GM12878 (cell line): ENCODE data around the gene PPIF. TPM values are rescaled to one million over a fixed set of nuclear protein-coding genes. Genes with fewer than 3 reads are reported as not detected.

ENCODE experiments used
- BMI1 ChIP-seq: fragments of 450-650 bp; IDR thresholded peaks from 2 replicates; pipeline ENCODE4 v1.6.1; 2016; ENCODE audit warnings: mild to moderate bottlenecking, moderate library complexity, borderline replicate concordance
- CBFB ChIP-seq: IDR thresholded peaks from 2 replicates; pipeline ENCODE4 v1.6.1; 2016; ENCODE audit warnings: antibody characterized with exemption, low read depth
- IKZF2 ChIP-seq, 2 experiments: fragments of 450-650 bp; IDR thresholded peaks; 2 replicates each; pipeline ENCODE4 v1.6.1; 2017; ENCODE audit warnings: mild to moderate bottlenecking in 2 of 2, moderate library complexity in 2 of 2
- TBL1XR1 ChIP-seq: IDR thresholded peaks from 2 replicates; pipeline ENCODE4 v1.6.1; 2012; ENCODE audit warnings: low read depth, low read length, improper control_type of control experiment
- ZNF24 ChIP-seq: fragments of 450-650 bp; IDR thresholded peaks from 2 replicates; pipeline ENCODE4 v1.6.1; 2017; ENCODE audit warnings: antibody characterized with exemption, mild to moderate bottlenecking
- ZNF384 ChIP-seq: IDR thresholded peaks from 2 replicates; pipeline ENCODE4 v1.6.1; 2012; ENCODE audit warnings: low read depth, mild to moderate bottlenecking, low read length, improper control_type of control experiment, borderline replicate concordance
- polyA plus RNA-seq, 11 experiments: library from polyadenylated mRNA; depleted of rRNA in 4 of 11; unstranded in 6 of 11; stranded (reverse) in 5 of 11; fragments of >200 nt; fragmentation: Nextera tagmentation in 4 of 11; fragmentation: Illumina TruSeq in 1 of 11; extraction: Ambion mirVana in 4 of 11; extraction: Trizol in 1 of 11; gene quantifications; 1 replicate in 1 of 11; 2 replicates in 10 of 11; pipeline versions ENCODE4 v1.2.1 to v1.2.3, GENCODE V29; 2011 to 2016; ENCODE audit warnings: inconsistent platforms in 2 of 11, missing spikeins in 2 of 11, low read depth in 1 of 11
- total RNA-seq, 4 experiments: library from RNA; depleted of rRNA in 3 of 4; stranded (reverse); fragments of >200 nt in 3 of 4; fragmentation: Illumina TruSeq in 1 of 4; extraction: Trizol in 1 of 4; gene quantifications; 2 replicates each; pipeline versions ENCODE4 v1.2.1 to v1.2.3, GENCODE V29; 2013 to 2021
- TF ChIP-seq, protein P1 (sequence below): fragments of 450-650 bp; IDR thresholded peaks from 2 replicates; pipeline ENCODE4 v1.6.1; 2018; ENCODE audit warnings: borderline replicate concordance, mild to moderate bottlenecking; ENCODE audit not compliant: partially characterized antibody
- TF ChIP-seq, protein P2 (sequence below): IDR thresholded peaks from 2 replicates; pipeline ENCODE4 v1.6.1; 2012; ENCODE audit warnings: low read depth, low read length, improper control_type of control experiment
- TF ChIP-seq, protein P3 (sequence below): fragments of 450-650 bp; IDR thresholded peaks from 2 replicates; pipeline ENCODE4 v1.6.1; 2016; ENCODE audit warnings: mild to moderate bottlenecking
- TF ChIP-seq, protein P4 (sequence below): IDR thresholded peaks from 2 replicates; pipeline ENCODE4 v1.6.1; 2012; ENCODE audit warnings: low read depth, low read length, improper control_type of control experiment

Gene PPIF
- total and polyA plus RNA-seq, 10 of the 15 experiments (the other 5 are each of a cell fraction or from before 2014, with no cell fraction given): 28.8 to 180 (median 128) TPM

DNA sequence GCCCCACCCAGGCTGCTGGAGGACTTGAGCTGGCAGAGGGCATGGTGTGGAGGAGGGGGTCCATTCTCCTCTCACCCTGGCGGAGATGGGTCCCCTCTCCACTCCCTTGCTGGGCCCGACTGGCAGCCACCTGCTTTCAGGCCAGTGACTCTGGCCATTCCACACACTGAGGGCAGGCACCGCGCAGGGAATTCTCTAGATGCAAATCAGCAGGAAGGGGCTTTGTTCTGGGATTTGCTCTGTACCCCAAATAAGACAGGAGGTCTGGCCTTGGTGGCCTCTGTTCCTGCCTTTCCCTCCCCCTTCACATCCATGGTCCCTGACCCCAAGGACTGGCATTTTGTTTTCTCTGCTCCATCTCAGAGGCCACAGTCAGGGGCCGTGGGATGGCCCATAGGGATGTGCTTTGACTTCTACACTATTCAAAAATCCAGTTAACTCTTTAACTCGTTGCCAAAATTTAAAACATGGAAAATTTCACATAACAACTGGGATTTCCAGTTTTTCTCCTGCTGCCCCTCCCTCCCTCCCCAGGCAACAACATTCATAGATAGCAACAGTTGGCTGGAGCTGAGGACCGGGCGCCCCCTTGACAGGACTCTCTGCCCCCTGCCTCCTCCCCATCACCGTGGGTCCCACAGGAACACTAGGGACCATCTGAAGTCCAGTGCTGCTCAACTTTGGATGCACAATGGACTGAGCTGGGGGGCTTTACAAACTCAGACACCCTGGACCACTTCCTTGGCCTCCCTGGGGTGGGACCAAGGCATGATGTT lies 33.9 kb downstream of the PPIF start (continued):
- TF ChIP-seq, protein P1, sequence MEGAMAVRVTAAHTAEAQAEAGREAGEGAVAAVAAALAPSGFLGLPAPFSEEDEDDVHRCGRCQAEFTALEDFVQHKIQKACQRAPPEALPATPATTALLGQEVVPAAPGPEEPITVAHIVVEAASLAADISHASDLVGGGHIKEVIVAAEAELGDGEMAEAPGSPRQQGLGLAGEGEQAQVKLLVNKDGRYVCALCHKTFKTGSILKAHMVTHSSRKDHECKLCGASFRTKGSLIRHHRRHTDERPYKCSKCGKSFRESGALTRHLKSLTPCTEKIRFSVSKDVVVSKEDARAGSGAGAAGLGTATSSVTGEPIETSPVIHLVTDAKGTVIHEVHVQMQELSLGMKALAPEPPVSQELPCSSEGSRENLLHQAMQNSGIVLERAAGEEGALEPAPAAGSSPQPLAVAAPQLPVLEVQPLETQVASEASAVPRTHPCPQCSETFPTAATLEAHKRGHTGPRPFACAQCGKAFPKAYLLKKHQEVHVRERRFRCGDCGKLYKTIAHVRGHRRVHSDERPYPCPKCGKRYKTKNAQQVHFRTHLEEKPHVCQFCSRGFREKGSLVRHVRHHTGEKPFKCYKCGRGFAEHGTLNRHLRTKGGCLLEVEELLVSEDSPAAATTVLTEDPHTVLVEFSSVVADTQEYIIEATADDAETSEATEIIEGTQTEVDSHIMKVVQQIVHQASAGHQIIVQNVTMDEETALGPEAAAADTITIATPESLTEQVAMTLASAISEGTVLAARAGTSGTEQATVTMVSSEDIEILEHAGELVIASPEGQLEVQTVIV: no peak
- no peak for TF ChIP-seq CBFB
- TF ChIP-seq BMI1: no peak
- TF ChIP-seq ZNF24: no peak
- TF ChIP-seq, protein P2, sequence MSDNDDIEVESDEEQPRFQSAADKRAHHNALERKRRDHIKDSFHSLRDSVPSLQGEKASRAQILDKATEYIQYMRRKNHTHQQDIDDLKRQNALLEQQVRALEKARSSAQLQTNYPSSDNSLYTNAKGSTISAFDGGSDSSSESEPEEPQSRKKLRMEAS: no peak
- TF ChIP-seq ZNF384: no peak
- TF ChIP-seq, protein P3, sequence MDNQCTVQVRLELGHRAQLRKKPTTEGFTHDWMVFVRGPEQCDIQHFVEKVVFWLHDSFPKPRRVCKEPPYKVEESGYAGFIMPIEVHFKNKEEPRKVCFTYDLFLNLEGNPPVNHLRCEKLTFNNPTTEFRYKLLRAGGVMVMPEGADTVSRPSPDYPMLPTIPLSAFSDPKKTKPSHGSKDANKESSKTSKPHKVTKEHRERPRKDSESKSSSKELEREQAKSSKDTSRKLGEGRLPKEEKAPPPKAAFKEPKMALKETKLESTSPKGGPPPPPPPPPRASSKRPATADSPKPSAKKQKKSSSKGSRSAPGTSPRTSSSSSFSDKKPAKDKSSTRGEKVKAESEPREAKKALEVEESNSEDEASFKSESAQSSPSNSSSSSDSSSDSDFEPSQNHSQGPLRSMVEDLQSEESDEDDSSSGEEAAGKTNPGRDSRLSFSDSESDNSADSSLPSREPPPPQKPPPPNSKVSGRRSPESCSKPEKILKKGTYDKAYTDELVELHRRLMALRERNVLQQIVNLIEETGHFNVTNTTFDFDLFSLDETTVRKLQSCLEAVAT: no peak
- TF ChIP-seq TBL1XR1: no peak
- TF ChIP-seq, protein P4, sequence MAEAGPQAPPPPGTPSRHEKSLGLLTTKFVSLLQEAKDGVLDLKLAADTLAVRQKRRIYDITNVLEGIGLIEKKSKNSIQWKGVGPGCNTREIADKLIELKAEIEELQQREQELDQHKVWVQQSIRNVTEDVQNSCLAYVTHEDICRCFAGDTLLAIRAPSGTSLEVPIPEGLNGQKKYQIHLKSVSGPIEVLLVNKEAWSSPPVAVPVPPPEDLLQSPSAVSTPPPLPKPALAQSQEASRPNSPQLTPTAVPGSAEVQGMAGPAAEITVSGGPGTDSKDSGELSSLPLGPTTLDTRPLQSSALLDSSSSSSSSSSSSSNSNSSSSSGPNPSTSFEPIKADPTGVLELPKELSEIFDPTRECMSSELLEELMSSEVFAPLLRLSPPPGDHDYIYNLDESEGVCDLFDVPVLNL: no peak
- TF ChIP-seq IKZF2 (IDR thresholded peaks at IDR 0.05): no peak
